Fibroblast of mammary gland (primary cell): ENCODE results near the gene RNF6.
"Not testable (repeated sequence)": the region's sequence is repeated elsewhere in the genome, so short reads cannot be mapped to it uniquely, and the experiment has no call there.

Source experiments
- DNase-seq: peaks from one replicate; pipeline ENCODE4 v3.0.0-alpha.2; 2010; ENCODE audit warnings: low read depth
- H3K4me3 ChIP-seq: 2 replicates; pipeline ENCODE4 v1.5.1; 2011; ENCODE audit warnings: low read depth, mild to moderate bottlenecking, low read length, moderate library complexity; ENCODE audit not compliant: control insufficient read depth
- CTCF ChIP-seq: conservative IDR thresholded peaks from 2 replicates; pipeline ENCODE4 v1.5.1; 2011; ENCODE audit warnings: low read depth, low read length, inconsistent platforms; ENCODE audit not compliant: control insufficient read depth, insufficient read depth

The RNF6 gene

DNA sequence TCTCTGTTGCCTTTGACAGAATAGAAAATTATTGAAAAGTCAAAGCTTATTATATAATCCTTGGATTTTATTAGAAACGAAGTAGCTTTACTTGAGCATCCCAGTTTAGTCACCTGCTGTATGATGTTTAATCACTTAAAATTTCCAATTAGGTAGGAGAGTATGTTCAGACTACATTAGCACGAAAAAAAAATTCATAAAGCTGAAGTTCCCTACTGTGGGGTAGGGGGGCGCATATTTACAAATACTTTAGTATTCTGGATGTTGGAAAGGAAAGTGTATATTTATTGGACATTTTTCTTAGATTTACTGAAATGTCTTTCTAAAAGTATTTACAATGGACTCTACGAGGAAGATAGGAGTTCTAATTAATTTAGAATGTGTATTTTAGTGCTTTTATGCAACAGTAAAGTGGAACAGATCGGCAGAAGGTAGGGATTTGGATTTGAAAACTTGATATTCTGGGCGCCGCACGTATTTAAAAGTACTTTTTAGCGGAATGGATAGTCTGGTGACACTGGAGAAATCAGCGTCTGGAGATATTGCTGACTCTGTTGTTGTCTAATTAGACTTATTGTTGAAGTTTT, 33.7 kb upstream of the RNF6 start:
- peak; percentile 34 for TF ChIP-seq CTCF
- DNase-seq: peak; percentile 6
- H3K4me3 ChIP-seq: peak overlapping the region; percentile 78

GRCh38 chr13:26255115-26255514, 33.0 kb upstream of the RNF6 start:
- no peak for TF ChIP-seq CTCF
- peak overlapping the region; percentile 78 for H3K4me3 ChIP-seq

DNA sequence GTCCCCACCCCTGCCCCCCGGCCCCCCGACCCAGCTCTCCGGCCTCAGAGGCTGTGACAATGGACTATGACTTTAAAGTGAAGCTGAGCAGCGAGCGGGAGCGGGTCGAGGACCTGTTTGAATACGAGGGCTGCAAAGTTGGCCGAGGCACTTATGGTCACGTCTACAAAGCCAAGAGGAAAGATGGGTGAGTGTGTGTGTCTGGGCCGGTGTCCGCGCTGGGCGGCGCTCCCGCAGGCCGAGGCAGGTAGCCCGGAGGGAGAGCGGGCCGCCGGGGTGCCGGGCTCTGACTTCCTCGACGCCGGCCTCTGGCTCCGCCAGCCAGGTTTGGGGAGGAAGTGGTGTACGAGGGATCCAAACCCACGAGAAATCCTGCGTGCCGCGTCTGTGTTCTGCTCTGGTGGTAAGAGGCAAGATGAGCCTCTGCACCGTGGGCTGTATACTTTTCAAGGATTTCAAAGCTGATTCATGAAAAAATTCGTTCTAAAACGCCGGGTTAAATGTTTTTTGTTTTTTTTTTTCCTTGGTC, 32.5 kb upstream of the RNF6 start:
- peak; percentile 23 for DNase-seq
- peak overlapping the region; percentile 78 for H3K4me3 ChIP-seq
- TF ChIP-seq CTCF: no peak

More at GRCh38 chr13:26255115-26255514, 33.0 kb upstream of the RNF6 start:
- DNase-seq: no peak

DNA sequence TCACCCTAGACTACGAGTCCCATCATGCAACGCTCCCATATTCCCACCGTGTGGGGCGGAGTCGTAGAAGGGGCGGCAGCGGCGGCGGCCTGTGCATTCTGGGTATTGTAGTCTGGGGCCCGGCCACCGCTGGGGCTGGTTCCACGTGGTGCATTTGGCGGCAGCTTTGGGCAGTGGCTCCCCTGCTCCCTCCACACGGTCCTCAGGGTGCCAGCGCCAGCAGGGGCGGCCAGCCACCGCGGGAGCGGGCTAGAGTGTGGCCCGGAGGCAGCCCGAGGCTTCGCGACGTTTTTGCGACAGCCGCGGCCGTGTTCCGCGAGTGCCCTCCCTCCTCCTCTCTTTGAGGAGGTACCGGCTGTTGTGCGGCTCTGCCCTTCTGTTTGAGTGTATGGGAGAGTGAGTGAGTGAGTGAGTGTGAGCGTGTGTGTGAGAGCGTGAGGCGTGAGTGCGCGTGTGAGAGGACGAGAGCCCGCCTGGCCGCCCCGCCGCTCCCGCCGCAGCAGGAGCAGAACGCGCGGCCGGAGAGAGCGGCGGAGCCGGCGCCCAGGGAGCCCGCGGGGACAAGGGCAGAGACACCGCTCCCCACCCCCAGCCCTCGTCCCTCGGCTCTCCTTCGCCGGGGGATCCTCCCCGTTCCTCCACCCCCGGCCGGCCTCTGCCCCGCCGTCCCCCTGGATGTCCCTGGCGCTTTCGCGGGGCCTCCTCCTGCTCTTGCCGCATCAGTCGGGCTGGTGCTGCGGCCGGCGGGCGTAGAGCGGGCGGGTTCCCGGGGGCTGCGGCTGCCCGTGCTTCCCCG, 31.9 kb upstream of the RNF6 start, which contains the start of gene CDK8:
Gene CDK8 (plus strand): TSS at position 343 of the 796 bp plus-strand sequence. CDS start 513 bp downstream, outside the sequence.
- DNase-seq: peak; percentile 88
- no peak for TF ChIP-seq CTCF
- peak within 1 kb of the TSS; percentile 78 for H3K4me3 ChIP-seq

- peak overlapping the region; percentile 78 for H3K4me3 ChIP-seq
- no peak for TF ChIP-seq CTCF
- DNase-seq: no peak
Observed at GRCh38 chr13:26253262-26253786, 31.2 kb upstream of the RNF6 start.

GRCh38 chr13:26252006-26252405, 29.9 kb upstream of the RNF6 start:
- not testable (repeated sequence) for H3K4me3 ChIP-seq, DNase-seq

GRCh38 chr13:26249551-26249950, 27.4 kb upstream of the RNF6 start:
- DNase-seq: no peak
- no peak overlapping the region for H3K4me3 ChIP-seq
- no peak for TF ChIP-seq CTCF
